ENCODE measurements around the gene MRLN. TPM values are rescaled to one million over a fixed set of nuclear protein-coding genes. Genes with fewer than 3 reads are reported as not detected.

The MRLN gene
- total and polyA plus RNA-seq, 2 of the 4 experiments (the other 2 are of a cell fraction): not detected

GRCh38 chr10:59695637-59696036 is 57.6 kb downstream of the MRLN start:
- Histone ChIP-seq H3K27ac (ENCODE audit: insufficient read depth, low read length) (no peak overlapping the region), H2AK5ac (ENCODE audit: low read depth, low read length) (no peak overlapping the region), H3K18ac (ENCODE audit: low read depth, low read length) (no peak overlapping the region), H2AK9ac (replicated peaks; ENCODE audit: low read depth, low read length, poor library complexity) (no peak overlapping the region), H3K4me3 (ENCODE audit: insufficient read depth, low read depth, low read length) (no peak overlapping the region), H2AFZ (replicated peaks; ENCODE audit: low read length, poor library complexity) (no peak overlapping the region), H3K36me3 (ENCODE audit: control insufficient read depth, insufficient read depth, low read length) (no peaks in the 10 kb centered on the region), H3K79me1 (ENCODE audit: low read depth in 1 of 2, low read length in 2 of 2) (no peaks in the 10 kb centered on the region), H4K8ac (ENCODE audit: low read depth in 2 of 2, low read length in 2 of 2) (no peak overlapping the region), H3K27me3 (ENCODE audit: control insufficient read depth, insufficient read depth, low read length) (no peaks in the 10 kb centered on the region; the same call in 1 of the 2 replicates), H3K4me1 (ENCODE audit: control insufficient read depth, insufficient read depth, low read length) (no peaks in the 10 kb centered on the region), H3K4me2 (ENCODE audit: low read depth, low read length) (no peak overlapping the region), H3K14ac (replicated peaks; ENCODE audit: low read depth, low read length) (no peak overlapping the region), H2BK5ac (ENCODE audit: low read depth, low read length, poor library complexity, severe bottlenecking) (no peak overlapping the region), H3K9ac (ENCODE audit: low read depth, low read length) (no peak overlapping the region), H3K4ac (ENCODE audit: low read depth, low read length) (no peak overlapping the region), H2BK15ac (ENCODE audit: low read depth, low read length) (no peak overlapping the region), H3K56ac (ENCODE audit: extremely low read depth, insufficient read depth, low read length) (no peak overlapping the region), H4K91ac (ENCODE audit: insufficient read depth, low read depth, low read length) (no peak overlapping the region), H3K9me1 (ENCODE audit: insufficient read depth, low read length) (no peaks in the 10 kb centered on the region), H4K5ac (ENCODE audit: low read depth, low read length) (no peak overlapping the region), H4K20me1 (ENCODE audit: insufficient read depth, low read length) (no peaks in the 10 kb centered on the region), H2BK20ac (ENCODE audit: low read depth, low read length) (no peak overlapping the region), H3K9me3 (ENCODE audit: control insufficient read depth, insufficient read depth, low read length) (no peaks in the 10 kb centered on the region), H3K23ac (ENCODE audit: low read depth, low read length) (no peak overlapping the region), H2BK120ac (ENCODE audit: low read depth, low read length) (no peak overlapping the region)
- intact Hi-C loops (cut with micrococcal nuclease): no loop called here
- TF ChIP-seq FOS (IDR thresholded peaks at IDR 0.05; ENCODE audit: low read depth, low read length): no peak
- no peak for TF ChIP-seq ELK1 (IDR thresholded peaks at IDR 0.05; ENCODE audit: borderline replicate concordance, low read depth, low read length)
- TF ChIP-seq CHD1 (IDR thresholded peaks at IDR 0.05; ENCODE audit: low read depth, low read length): no peak
- no peak for TF ChIP-seq MXI1 (IDR thresholded peaks at IDR 0.05; ENCODE audit: borderline replicate concordance, low read depth, low read length)
- no peak for TF ChIP-seq SMC3 (IDR thresholded peaks at IDR 0.05; ENCODE audit: low read depth, low read length)
- ATAC-seq (ENCODE audit: low read depth) (no peak), DNase-seq (no peak)
- POLR2A ChIA-PET (ENCODE audit: unreplicated experiment): interaction anchor here (0.6 kb wide), 1 partner anchor 13 kb away, joined by 3 read pairs; no protein-coding TSS in a partner anchor
- dilution Hi-C loops (cut with HindIII; ENCODE audit: low sequenced_read_pairs, unreplicated experiment): no loop called here
- no CpG with 5 or more reads among the region's 3 CpGs for WGBS, 2 experiments (ENCODE audit: extremely low coverage in 2 of 2, insufficient read length in 1 of 2)
- CTCF ChIA-PET: no interaction called here
- no TSS peak for BruUV-seq (replicated peaks)
- in situ Hi-C loops (cut with MboI; ENCODE audit: low sequenced_read_pairs): no loop called here
